ENCODE measurements around the gene PRKACA.
"Not testable (repeated sequence)": the region's sequence is repeated elsewhere in the genome, so short reads cannot be mapped to it uniquely, and the experiment has no call there.

PRKACA gene

DNA sequence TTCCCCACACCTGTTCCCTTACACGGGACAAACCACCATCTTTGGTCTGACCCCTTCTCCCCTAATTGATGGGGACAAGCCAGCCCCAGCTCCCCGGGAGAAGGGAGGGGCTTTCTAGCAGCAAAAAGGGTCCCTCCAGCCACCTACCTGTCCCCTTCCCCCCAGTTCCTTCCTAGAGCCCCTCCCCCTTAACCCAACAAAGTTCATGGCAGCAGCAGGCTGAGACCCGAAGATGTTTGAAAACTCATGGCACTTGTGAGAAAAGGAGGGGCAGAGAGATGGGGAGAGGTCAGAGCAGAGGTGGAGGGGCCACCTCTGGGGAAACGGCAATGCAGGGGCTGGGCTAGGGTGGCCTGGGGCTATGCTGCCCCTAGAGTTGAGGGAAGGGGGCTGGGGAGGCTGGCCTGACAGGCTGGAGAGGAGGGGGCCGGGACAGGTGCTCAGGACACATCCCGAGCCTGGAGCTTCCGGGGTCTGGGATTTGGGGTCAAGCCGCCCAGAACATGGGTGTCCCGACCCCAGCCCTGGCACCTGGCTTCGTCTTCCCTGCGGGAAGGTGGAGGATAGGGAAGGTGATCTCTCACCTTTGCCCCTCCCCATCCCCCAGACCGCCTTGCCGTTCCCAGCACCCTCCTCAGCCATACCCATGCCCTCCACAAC lies 31.3 kb upstream of the PRKACA start:
- no peak for DNase-seq (ENCODE audit: low read depth in 2 of 2, low spot score in 1 of 2)

DNA sequence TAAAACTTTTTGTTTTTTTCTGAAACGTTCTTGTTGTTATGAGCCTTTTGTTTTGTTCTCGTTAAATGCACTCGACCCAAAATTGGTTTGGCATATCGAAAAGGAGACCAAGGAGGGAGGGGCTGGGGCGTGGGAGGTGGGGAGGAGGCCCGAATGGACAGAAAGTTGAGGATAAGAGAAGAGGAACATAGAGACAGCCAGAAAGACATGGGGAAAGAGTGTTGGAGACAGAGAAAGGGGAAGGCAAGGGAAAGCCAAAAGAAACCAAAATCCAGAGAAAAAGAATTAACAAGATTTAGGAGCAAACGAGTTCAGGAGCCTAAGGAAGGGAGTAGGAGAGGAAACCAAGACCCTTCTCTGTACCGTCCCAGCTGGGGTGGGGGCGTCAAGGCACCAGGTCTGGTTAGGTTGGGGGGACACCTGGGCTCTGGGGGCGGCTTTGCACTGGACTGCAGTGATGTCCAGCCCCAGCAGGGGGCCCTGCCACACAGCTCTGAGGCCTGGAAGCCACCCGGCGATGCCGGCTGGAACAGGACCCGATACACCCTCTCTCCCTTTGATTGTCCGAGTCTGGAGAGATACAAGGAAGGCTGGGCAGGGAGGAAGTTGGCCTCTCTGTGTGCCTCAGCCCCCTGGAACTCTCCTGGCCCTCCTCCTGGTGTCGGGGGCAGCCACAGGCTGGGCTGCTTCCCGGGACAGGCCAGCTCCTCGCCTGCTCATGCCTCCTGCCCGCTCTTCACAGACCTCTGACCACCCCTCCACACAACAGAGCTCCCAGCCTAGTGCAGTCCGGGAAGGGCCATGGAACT lies 30.4 kb upstream of the PRKACA start:
- DNase-seq (ENCODE audit: low read depth in 2 of 2, low spot score in 1 of 2), result peak in 1 of 2 donors; percentile 29

DNA sequence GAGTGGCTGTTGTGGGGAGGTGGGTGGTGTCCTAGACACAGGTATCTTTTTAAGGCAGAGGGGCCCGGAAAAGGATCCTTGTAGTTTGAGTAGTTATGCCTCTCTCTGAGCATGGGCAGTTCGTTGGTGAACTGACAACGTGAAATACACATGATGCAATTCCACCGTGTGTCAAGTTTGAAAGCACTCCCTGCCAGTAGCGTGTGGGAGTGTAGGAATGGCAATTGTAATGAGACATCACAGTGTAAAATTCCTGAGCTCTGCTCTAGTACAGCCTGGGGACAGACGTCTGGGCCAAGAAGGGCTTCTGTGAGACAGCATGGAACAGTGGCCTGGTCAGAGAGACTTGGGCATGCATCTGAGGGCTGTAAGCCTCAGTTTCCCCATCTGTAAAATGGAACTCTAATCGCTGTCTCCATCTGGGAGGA lies 29.2 kb upstream of the PRKACA start:
- no peak for DNase-seq (ENCODE audit: low read depth in 2 of 2, low spot score in 1 of 2)

DNA sequence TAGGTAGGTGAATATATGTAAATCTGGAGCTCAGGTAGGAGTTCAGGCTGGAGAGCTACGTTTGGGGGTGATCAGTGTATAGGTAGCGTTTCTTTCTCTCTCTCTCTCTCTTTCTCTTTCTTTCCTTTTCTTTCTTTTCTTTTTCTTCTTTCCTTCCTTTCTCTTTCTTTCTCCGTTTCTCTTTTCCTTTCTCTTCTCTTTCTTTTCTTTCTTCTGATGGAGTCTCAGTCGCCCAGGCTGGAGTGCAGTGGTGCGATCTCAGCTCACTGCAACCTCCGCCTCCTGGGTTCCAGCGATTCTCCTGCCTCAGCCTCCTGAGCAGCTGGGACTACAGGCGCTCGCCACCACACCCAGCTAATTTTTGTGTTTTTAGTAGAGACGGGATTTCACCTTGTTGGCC lies 28.6 kb upstream of the PRKACA start:
- not testable (repeated sequence) for DNase-seq (ENCODE audit: low read depth in 2 of 2, low spot score in 1 of 2)

DNA sequence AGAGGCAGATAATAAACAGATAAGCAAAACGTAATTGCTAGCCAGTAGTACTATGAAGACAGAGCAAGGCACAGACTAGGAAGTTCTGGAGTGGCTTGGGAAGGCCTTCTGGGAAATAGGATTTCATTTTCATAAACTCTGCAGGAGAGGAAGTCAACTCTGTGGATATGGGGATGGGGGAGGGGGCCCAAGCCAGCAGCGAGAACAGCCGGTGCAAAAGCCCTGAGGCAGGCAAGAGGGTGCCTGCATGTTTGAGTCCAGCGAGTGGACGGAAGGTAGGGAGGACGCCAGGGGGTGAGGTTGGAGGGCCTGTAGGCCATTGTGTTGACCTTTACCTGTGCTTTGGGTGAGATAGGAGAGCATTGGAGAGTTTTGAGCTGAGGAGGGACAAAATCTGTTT lies 27.8 kb upstream of the PRKACA start:
- no peak for DNase-seq (ENCODE audit: low read depth in 2 of 2, low spot score in 1 of 2)

DNA sequence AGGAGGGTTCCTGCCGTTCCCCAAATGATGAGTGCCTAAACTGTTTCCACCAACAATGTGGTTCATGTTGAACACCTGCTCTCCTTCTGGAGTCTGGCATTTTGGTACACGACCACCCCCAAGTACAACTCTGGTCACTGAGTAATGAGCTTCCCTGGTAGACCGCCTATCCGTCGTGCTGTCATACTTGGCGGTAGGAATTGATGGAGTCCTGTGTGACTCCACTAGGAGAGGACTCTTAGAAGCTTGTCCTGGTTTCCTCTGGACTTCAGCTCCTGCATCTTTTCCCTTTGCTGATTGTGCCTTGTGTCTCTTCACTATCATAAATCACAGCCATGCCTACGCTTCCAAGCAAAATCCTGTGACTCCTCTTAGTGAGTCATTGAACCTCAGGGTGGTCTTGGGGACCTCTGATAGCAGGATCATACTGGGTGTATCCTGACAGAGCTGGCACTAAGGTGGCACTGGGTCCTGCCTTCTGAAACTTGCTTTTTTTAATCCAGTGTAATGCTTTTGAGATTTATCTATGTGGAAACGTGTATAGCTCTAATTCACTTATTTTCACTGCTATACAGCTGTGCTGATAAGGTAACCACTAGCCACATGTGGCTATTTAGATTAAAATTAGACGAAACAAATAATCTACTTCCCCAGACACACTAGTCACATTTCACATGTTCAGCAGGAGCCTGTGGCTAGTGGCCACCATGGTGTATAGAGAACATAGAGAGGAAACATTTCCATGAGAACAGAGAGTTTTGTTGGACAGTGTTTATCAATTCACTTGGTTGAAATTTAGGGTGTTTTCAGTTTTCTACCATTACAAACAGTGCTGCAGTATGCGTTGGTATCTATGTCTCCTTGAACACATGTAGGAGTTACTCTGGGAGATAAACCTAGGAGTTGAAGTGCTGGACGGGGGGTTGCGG lies 25.0 kb upstream of the PRKACA start:
- DNase-seq (ENCODE audit: low read depth in 2 of 2, low spot score in 1 of 2), result no peak

DNA sequence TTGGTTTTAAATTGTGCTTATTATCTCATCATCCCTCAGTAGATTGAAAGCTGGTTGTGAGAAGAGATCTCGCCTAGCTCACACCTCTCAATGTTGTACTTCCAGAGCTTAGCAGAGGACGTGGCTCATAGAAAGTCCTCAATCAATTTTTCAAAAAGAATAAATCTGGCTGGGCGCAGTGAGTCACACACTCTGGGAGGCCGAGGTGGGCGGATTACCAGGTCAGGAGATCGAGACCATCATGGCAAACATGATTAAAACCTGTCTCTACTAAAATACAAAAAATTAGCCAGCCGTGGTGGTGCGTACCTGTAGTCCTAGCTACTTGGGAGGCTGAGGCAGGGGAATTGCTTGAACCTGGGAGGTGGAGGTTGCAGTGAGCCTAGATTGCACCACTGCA lies 23.5 kb upstream of the PRKACA start:
- DNase-seq (ENCODE audit: low read depth in 2 of 2, low spot score in 1 of 2), result no peak

DNA sequence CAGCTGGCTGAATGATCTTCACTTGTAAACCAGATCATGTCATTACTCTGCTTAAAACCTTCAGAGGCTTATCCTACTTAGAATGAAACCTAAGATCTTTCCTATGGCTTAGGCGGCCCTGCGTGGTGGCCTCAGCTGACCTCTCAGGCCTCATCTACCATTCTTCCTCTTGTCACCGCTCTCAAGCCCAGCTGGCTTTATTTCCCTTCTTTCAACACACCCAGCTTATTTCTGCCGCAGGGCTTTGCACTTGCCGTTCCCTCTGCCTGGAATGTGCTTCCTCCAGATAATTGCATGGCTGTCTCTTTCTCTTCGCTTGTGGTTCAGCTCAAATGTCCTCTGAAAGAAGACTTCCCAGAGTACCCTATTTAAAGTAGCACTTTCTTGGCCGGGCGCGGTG lies 22.4 kb upstream of the PRKACA start:
- no peak for DNase-seq (ENCODE audit: low read depth in 2 of 2, low spot score in 1 of 2)

DNA sequence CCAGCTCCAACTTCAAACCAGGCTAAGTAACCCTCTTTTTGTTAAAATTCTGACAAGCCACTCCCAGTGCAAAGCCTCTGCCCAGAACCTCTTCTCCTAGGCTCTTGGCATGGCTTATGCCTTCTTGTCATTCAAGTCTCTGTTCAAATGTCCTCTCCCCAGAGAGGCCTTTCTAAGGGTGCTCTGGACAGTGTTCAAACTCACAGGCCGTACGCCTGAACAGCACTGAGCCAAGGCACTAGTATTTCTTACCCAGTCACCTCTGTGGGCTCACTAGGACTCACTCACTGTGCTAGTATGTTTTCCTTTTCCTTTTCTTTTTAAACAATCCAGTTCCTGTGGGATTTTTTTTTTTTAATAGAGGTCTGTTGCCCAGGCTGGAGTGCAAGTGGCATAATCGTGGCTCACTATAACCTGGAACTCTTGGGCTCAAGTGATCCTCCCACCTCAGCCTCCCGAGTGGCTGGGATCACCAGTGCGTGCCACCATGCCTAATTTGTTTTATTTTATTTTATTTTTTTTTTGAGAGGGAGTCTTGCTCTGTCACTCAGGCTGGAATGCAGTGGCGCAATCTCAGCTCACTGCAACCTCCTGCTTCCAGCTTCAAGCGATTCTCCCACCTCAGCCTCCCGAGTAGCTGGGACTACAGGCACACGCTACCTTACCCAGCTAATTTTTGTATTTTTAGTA lies 21.2 kb upstream of the PRKACA start:
- DNase-seq (ENCODE audit: low read depth in 2 of 2, low spot score in 1 of 2), result no peak

DNA sequence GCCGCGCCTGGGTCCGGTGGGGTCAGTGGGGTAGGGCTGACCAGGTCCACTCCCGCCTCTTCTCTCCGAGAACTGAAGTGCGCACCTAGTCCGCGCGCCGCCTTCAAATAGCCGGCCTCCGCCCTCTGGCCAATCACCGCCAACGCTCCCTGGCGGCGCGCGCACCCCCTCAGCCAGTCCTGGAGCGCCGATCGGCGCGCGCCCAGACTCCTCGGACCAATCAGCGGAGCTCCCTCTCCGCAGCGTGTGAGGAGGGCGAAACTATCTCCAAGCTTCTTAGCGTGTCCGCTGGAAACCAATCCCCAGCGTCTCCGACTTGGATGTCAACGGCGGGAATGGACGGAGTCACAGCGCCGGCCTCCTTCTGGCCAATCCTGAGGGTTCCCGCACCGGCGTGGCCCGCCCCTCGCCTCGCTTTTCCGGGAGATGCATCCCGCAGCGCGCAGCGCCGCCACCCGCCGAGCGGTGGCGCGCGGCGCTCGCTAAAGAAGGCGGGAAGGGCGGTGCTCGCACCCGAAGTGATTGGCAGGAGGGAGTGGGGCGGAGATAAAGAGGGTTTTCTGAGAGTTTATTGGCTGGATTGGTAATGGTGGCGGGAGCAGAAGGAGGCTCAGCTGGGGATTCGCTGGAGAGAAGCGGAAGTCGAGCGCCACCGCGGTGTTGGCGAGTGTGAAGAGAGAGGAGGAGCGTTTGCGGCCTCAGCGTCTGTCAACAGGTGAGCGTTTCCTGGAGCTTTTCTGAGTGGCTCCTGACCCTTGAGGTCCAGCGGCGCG lies 19.1 kb upstream of the PRKACA start, which contains the start of gene ASF1B:
ASF1B (minus strand) TSS at position 81 of the 773 bp plus-strand sequence. CDS start 133 bp downstream, outside the sequence.
- DNase-seq (ENCODE audit: low read depth in 2 of 2, low spot score in 1 of 2), result peak; percentile 88 to 95

DNA sequence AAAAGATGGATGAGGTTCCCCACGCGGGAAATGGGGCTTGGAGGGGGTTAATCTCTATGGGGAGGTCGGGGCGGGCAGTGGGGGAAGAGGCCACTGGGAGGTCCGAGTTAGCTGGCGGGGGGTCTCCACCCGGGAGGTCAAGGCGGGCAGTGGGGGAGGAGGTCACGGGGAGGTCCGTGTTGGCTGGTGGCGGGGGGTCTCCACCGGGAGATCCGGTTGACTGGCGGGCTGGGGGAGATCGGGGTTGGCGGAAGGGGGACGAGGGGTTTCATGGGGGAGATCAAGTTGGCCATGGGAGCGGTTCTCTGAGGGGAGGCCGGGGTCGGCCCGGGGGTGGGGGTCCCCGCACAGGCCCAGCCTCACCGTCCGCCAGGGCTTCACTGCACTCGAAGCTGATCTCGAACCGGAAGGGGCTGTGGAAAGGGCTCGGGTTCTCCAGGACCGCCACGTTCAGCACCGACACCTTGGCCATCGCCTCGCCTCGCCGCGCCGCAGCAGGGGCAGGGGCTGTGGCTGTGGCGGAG lies 18.5 kb upstream of the PRKACA start:
- no peak for DNase-seq (ENCODE audit: low read depth in 2 of 2, low spot score in 1 of 2)

DNA sequence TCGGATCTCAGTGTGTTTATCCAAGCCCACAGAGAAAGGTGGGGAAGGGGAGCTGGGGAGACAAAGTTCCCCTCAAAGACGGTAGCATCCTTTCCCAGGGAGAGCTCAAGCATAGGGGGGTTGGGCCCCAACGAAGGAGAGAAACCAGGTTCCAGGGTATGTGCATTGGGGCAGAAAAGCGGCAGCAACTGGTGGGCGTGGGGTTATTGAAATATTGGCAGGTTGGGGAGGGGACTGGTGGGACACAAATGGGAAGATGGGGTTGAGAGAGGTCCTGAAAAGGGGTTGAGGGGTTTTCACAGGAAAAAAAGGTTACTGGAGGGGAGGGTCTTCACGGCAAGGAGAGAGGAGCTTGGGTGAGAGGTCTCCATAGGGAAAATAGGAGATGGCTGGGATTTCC lies 17.8 kb upstream of the PRKACA start:
- DNase-seq (ENCODE audit: low read depth in 2 of 2, low spot score in 1 of 2), result no peak

DNA sequence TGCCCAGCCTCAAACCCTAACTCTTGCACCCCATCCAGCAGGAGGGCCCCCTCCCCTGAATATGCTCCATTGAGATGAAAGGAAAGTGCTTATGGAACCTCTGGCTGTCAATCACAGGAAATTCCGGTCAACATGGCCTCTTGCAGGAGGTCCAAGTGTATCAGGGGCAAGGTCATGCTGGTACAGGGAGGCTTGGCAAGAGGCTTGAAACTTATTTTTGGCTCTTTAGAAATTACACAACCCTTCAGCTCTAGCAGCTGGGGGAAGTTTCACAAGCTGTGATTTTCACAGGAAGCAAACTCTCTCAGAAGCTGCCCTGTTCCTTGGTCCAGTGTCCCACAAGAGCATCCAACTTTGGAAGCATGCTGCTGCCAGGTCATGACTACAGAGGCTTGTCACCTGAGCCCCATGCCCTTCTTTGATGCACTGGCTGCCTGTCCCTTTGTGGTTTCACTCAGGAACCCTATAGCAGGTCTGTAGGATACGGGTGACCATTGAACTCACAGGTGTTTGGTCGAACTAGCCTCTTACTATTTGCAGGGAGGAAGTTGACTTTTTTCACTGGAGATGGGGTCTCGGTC lies 10.5 kb upstream of the PRKACA start:
- no peak for DNase-seq (ENCODE audit: low read depth in 2 of 2, low spot score in 1 of 2)

DNA sequence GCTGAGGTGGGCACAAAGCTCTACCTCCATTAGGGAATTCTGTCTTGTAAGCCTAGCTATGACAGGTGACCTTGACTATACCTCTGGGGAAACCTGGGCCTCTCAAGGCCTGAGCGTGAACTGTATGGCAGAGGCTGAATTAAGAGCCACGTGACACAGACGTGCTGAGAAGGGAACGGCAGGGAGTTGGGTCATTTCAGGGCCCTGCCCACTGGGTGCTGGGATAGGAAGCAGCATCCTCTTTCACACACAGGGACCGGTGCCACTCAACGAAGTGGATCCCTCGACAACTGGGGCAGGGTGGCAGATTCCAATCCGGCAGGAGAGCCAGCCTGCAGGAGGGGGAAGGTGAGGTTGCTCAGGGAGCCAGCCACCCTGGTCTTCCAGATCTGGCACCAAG lies 9.6 kb upstream of the PRKACA start:
- DNase-seq (ENCODE audit: low read depth in 2 of 2, low spot score in 1 of 2), result no peak

DNA sequence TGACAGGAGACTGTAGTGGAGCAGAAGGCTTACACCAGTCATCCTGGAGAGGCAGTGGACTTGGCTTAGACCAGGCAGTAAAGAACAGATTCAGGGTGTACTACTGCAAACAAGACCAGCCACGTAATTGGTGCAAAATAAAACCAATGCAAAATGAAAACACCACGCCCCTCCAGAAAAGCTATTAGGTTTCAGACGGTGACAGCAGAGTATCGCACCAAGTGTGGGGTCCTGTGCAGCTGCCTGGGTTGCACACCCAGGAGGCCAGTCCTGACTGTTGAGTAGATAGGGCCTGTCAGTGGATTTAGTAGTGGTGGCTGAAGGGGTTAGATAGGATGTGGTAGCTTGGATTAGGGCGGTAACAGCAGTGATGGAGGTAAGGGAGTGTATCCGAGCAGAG lies 5.4 kb upstream of the PRKACA start:
- DNase-seq (ENCODE audit: low read depth in 2 of 2, low spot score in 1 of 2), result no peak

DNA sequence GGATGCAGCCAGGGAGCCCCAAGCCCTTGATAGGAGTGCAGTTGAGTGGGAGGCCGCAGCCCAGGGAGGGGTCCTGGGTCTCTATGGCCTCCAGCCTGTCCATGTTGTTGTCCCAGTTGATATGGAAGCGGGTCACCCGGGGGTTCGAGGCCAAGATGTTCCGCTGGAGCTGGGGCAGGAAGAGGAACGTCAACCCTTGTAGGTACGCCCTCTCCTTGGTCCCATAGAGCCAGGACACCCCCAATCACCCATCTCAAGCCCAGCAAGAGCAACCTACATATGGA lies 2.9 kb upstream of the PRKACA start:
- DNase-seq (ENCODE audit: low read depth in 2 of 2, low spot score in 1 of 2), result no peak

DNA sequence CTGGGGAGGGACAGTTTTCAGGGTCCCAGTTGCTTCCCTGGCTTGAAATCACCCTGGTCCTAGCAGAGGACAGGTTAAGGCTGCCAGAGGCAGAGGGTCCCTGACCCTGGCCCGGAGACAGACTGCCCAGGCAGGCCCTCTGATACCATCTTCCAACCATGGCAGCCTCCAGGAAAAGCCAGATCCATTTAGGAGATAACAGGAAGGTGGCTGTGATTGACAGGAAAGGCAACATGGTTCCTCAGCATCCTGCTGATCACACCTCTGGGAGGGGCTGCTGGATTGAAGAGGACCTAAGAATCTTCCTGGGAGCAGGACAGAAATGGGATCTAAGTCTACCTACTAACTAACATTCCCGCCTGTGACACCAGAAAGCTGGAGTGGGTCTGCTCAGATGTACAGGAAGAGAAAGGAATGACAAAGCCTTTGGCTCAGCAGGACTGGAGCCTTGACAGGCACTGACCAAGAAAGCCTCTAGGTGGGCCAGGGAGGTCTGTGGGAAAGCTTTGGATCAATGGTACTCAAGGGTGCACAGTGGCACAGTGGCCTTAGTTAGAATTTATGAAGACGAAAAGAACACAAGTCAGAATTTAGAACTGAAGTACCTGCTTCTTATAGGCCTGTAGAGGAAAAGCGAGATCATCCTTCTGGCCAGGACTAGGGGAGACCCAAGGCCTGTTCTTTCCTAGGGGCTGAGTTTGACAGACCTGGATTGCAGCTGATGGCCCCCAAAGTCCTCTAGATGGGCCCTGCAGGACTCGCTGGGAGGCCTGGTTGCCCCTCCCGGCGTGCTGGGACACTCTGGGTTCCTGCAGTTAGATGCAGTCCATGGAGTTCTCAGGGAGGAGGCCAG lies 2.3 kb upstream of the PRKACA start:
- no peak for DNase-seq (ENCODE audit: low read depth in 2 of 2, low spot score in 1 of 2)

DNA sequence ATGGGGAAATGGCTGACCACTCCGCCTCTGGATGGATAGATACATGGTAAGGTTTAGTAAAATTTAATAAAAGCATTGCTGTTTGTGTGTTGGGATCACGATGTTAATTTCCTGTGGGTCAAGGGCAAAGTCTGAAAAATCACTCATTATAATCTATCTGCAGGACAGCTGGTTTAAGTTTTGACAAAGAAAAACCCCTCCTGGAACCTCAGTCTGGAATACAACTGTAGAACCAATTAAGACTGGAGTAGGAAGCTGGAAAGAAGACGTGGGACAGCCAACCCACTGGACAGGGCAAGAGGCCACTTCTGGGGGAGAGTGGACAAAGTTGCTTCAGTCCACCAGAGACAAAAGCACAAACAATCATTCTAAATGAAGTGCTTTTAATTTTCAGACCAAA lies 1.6 kb upstream of the PRKACA start:
- no peak for DNase-seq (ENCODE audit: low read depth in 2 of 2, low spot score in 1 of 2)
